Aorta (tissue), 5 donors: ENCODE data around the gene MRGPRD. TPM values are rescaled to one million over a fixed set of nuclear protein-coding genes. Genes with fewer than 3 reads are reported as not detected.

Experiments used
- ATAC-seq: fragments of 200-7000 bp; cut with Tn5 transposase; one replicate; pipeline ENCODE4 v1.9.1; 2022; ENCODE audit warnings: moderate library complexity; ENCODE audit not compliant: low FRiP score
- DNase-seq, 2 donors: peaks; one replicate each; pipeline ENCODE4 v3.0.0-alpha.2; 2020
- H3K27ac ChIP-seq, 2 donors: one replicate each; pipeline ENCODE4 v1.5.1; 2013; ENCODE audit warnings: low read length in 2 of 2, mild to moderate bottlenecking in 2 of 2, moderate library complexity in 2 of 2, control low read depth in 1 of 2, inconsistent platforms in 1 of 2, low read depth in 1 of 2
- H3K27me3 ChIP-seq, 2 donors: one replicate each; pipeline ENCODE4 v1.6.1; 2013; ENCODE audit warnings: control low read depth in 1 of 2, low read length in 1 of 2, mild to moderate bottlenecking in 1 of 2, moderate library complexity in 1 of 2; ENCODE audit not compliant: insufficient read depth in 2 of 2, control insufficient read depth in 1 of 2
- H3K36me3 ChIP-seq, 2 donors: one replicate each; pipeline ENCODE4 v1.6.1; 2013; ENCODE audit warnings: control low read depth in 1 of 2, low read length in 1 of 2, mild to moderate bottlenecking in 1 of 2; ENCODE audit not compliant: insufficient read depth in 2 of 2, control insufficient read depth in 1 of 2
- H3K4me1 ChIP-seq, 2 donors: one replicate each; pipeline ENCODE4 v1.6.1; 2013; ENCODE audit warnings: low read length in 2 of 2, control low read depth in 1 of 2, mild to moderate bottlenecking in 1 of 2, moderate library complexity in 1 of 2; ENCODE audit not compliant: insufficient read depth in 2 of 2, control insufficient read depth in 1 of 2
- H3K4me3 ChIP-seq, 2 donors: one replicate each; pipeline ENCODE4 v1.5.1; 2013; ENCODE audit warnings: low read length in 2 of 2, control low read depth in 1 of 2, mild to moderate bottlenecking in 1 of 2
- H3K9me3 ChIP-seq: one replicate; pipeline ENCODE4 v1.6.1; 2013; ENCODE audit warnings: mild to moderate bottlenecking, low read length; ENCODE audit not compliant: control insufficient read depth
- WGBS, 2 donors: extraction: QIAGEN DNeasy Blood & Tissue Kit; methylation state at CpG; one replicate each; pipeline ENCODE4 v1.1.7; 2013; 5-methylcytosine and 5-hydroxymethylcytosine counted together
- intact Hi-C, 2 donors: fragments of 100-400 bp; cut with DNase I; formaldehyde crosslinking; loops; one replicate each; pipeline versions ENCODE4 v1.14.2 to v1.15.0; 2022
- polyA plus RNA-seq, 2 donors: library from polyadenylated mRNA; stranded (reverse); fragments of 200-250 nt; gene quantifications; one replicate each; pipeline ENCODE4 v1.2.3, GENCODE V29; 2013
- total RNA-seq, 2 donors: library from RNA; stranded (reverse); fragmentation: NEBNext Ultra II Directional; extraction: Animal tissue kit (Norgen Biotek cat#: 25700); gene quantifications; one replicate each; pipeline ENCODE4 v1.2.1, GENCODE V29; 2021
- donor health status: healthy with polysubstance abuse.
- donor health status: Bipolar disorder and iron deficiency.
- donor health status: DM: no; HTN: no; CAD: no.
- donor health status: DM: no; HTN: no; CAD: no.
- donor health status: DM: yes; HTN: yes; CAD: no.

The MRGPRD gene
- total and polyA plus RNA-seq, 4 donors, result 0.49 TPM; not detected in 3

GRCh38 chr11:68970921-68971636, 9.7 kb downstream of the MRGPRD start:
- no peaks in the 10 kb centered on the region for H3K9me3 ChIP-seq
- H3K36me3 ChIP-seq, result no peaks in the 10 kb centered on the region
- peak; percentile 17 to 28 for DNase-seq
- H3K4me3 ChIP-seq, result no peak overlapping the region
- no peak overlapping the region for H3K27ac ChIP-seq
- ATAC-seq, result no peak
- WGBS, 2 donors, result 87 to 88% methylated on average over 8 of the region's 8 CpGs
- H3K27me3 ChIP-seq, result no peaks in the 10 kb centered on the region
- H3K4me1 ChIP-seq, result no peaks in the 10 kb centered on the region
- intact Hi-C loops, result no loop called here

- intact Hi-C loops, result no loop called here
Measured at GRCh38 chr11:68969386-68969785, 11.4 kb downstream of the MRGPRD start.

GRCh38 chr11:68968306-68969250, 12.2 kb downstream of the MRGPRD start:
- no peaks in the 10 kb centered on the region for H3K9me3 ChIP-seq
- DNase-seq (peak; percentile 14 to 65), ATAC-seq (no peak)
- H3K4me3 ChIP-seq, result no peak overlapping the region
- intact Hi-C loops, result no loop called here
- H3K27me3 ChIP-seq, result no peaks in the 10 kb centered on the region
- no peaks in the 10 kb centered on the region for H3K36me3 ChIP-seq
- H3K4me1 ChIP-seq, result no peaks in the 10 kb centered on the region
- 73 to 77% methylated on average over 29 of the region's 29 CpGs for WGBS, 2 donors
- H3K27ac ChIP-seq, result no peak overlapping the region

More at GRCh38 chr11:68969386-68969785, 11.4 kb downstream of the MRGPRD start:
- no peak overlapping the region for H3K4me3 ChIP-seq
- no peaks in the 10 kb centered on the region for H3K4me1 ChIP-seq
- H3K36me3 ChIP-seq, result no peaks in the 10 kb centered on the region
- 68 to 70% methylated on average over 8 of the region's 8 CpGs for WGBS, 2 donors
- ATAC-seq, result no peak
- no peaks in the 10 kb centered on the region for H3K9me3 ChIP-seq
- no peak overlapping the region for H3K27ac ChIP-seq
- H3K27me3 ChIP-seq, result no peaks in the 10 kb centered on the region
- DNase-seq, result peak in 1 of 2 donors; percentile 31

- Histone ChIP-seq H3K27ac (no peak overlapping the region), H3K36me3 (no peaks in the 10 kb centered on the region), H3K9me3 (no peaks in the 10 kb centered on the region), H3K4me1 (no peaks in the 10 kb centered on the region), H3K4me3 (no peak overlapping the region), H3K27me3 (no peaks in the 10 kb centered on the region)
- DNase-seq, result peak in 1 of 2 donors; percentile 10
- ATAC-seq, result no peak
- 91 to 92% methylated on average over 9 of the region's 9 CpGs for WGBS, 2 donors
- intact Hi-C loops, result no loop called here
Measured at GRCh38 chr11:68966894-68967780, 13.6 kb downstream of the MRGPRD start.

GRCh38 chr11:68965901-68966853, 14.6 kb downstream of the MRGPRD start:
- WGBS, 2 donors, result 86 to 87% methylated on average over 15 of the region's 15 CpGs
- ATAC-seq (no peak), DNase-seq (peak; percentile 31 to 62)
- no peaks in the 10 kb centered on the region for H3K36me3 ChIP-seq
- no peaks in the 10 kb centered on the region for H3K27me3 ChIP-seq
- no peak overlapping the region for H3K4me3 ChIP-seq
- no peaks in the 10 kb centered on the region for H3K4me1 ChIP-seq
- no peak overlapping the region for H3K27ac ChIP-seq
- intact Hi-C loops, result no loop called here
- no peaks in the 10 kb centered on the region for H3K9me3 ChIP-seq

GRCh38 chr11:68963779-68964178, 17.0 kb downstream of the MRGPRD start:
- Histone ChIP-seq H3K9me3 (no peaks in the 10 kb centered on the region), H3K27ac (no peak overlapping the region), H3K4me1 (no peaks in the 10 kb centered on the region), H3K27me3 (no peaks in the 10 kb centered on the region), H3K36me3 (no peaks in the 10 kb centered on the region), H3K4me3 (no peak overlapping the region)
- peak in 1 of 2 donors; percentile 39 for DNase-seq
- 94 to 97% methylated on average over 3 of the region's 3 CpGs for WGBS, 2 donors
- peak; percentile 88 for ATAC-seq
- intact Hi-C loops, result no loop called here

GRCh38 chr11:68962527-68963250, 18.1 kb downstream of the MRGPRD start:
- Histone ChIP-seq H3K4me1 (no peaks in the 10 kb centered on the region), H3K36me3 (no peaks in the 10 kb centered on the region), H3K27ac (no peak overlapping the region), H3K9me3 (no peaks in the 10 kb centered on the region), H3K4me3 (no peak overlapping the region), H3K27me3 (no peaks in the 10 kb centered on the region)
- 81 to 83% methylated on average over 16 of the region's 16 CpGs for WGBS, 2 donors
- intact Hi-C loops, result no loop called here
- no peak for ATAC-seq
- DNase-seq, result peak in 1 of 2 donors; percentile 63
